Right lobe of liver (tissue), 4 donors: Measurements from ENCODE around the gene BCKDHB.
"Not testable (repeated sequence)": the region's sequence is repeated elsewhere in the genome, so short reads cannot be mapped to it uniquely, and the experiment has no call there.

ENCODE experiments used
- POLR2A ChIP-seq: fragments of 450-650 bp; IDR thresholded peaks from one replicate; pipeline ENCODE4 v1.6.1; 2017; ENCODE audit warnings: antibody characterized with exemption, mild to moderate bottlenecking
- TF ChIP-seq, protein P1 (sequence below), 4 donors: fragments of 200-600 bp in 3 of 4; fragments of 450-650 bp in 1 of 4; IDR thresholded peaks; one replicate each; pipeline versions ENCODE4 v1.5.1 to v1.8.0; 2016 to 2022; ENCODE audit warnings: antibody characterized with exemption in 4 of 4, mild to moderate bottlenecking in 2 of 4
- donor health status: DM: no; HTN: no; CAD: no.
- donor health status: DM: no; HTN: no; CAD: no.
- donor health status: DM: no; HTN: yes; CAD: no.

DNA sequence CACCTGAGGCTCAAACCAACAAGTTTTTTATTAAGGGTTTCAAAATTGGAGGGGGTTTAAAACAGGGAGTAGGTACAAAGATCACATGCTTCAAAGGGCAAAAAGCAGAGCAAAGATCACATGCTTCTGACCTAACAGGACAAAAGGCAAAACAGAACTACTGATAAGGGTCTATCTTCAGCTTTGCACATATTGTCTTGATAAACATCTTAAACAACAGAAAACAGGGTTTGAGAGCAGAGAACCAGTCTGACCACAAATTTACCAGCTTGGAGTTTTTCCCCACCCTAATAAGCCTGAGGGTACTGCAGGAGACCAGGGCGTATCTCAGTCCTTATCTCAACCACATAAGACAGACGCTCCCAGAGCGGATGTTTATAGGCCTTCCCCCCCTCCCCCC lies 16.1 kb downstream of the BCKDHB start:
- TF ChIP-seq, protein P1, sequence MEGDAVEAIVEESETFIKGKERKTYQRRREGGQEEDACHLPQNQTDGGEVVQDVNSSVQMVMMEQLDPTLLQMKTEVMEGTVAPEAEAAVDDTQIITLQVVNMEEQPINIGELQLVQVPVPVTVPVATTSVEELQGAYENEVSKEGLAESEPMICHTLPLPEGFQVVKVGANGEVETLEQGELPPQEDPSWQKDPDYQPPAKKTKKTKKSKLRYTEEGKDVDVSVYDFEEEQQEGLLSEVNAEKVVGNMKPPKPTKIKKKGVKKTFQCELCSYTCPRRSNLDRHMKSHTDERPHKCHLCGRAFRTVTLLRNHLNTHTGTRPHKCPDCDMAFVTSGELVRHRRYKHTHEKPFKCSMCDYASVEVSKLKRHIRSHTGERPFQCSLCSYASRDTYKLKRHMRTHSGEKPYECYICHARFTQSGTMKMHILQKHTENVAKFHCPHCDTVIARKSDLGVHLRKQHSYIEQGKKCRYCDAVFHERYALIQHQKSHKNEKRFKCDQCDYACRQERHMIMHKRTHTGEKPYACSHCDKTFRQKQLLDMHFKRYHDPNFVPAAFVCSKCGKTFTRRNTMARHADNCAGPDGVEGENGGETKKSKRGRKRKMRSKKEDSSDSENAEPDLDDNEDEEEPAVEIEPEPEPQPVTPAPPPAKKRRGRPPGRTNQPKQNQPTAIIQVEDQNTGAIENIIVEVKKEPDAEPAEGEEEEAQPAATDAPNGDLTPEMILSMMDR (IDR thresholded peaks at IDR 0.05), result not testable (repeated sequence)
- not testable (repeated sequence) for TF ChIP-seq POLR2A
